Lung (tissue), 12 donors: ENCODE measurements around the gene CCIN. TPM values are rescaled to one million over a fixed set of nuclear protein-coding genes. Genes with fewer than 3 reads are reported as not detected.
A peak's percentile ranks its signal among the peaks of the same experiment; 100 is the strongest.

ENCODE experiments used
- ATAC-seq: fragments of 200-7000 bp; cut with Tn5 transposase; one replicate; pipeline ENCODE4 v1.9.1; 2020; ENCODE audit warnings: moderate number of reproducible peaks; ENCODE audit not compliant: insufficient read depth, low FRiP score
- DNase-seq, 3 donors: peaks; one replicate each; pipeline ENCODE4 v3.0.0-alpha.2; 2013 to 2017
- H3K27ac ChIP-seq, 2 donors: one replicate each; pipeline ENCODE4 v1.5.1; 2013; ENCODE audit warnings: mild to moderate bottlenecking in 2 of 2, moderate library complexity in 2 of 2, control low read depth in 1 of 2, inconsistent platforms in 1 of 2, low read depth in 1 of 2, low read length in 1 of 2
- H3K27me3 ChIP-seq, 3 donors: one replicate each; pipeline ENCODE4 v1.5.1; 2013; ENCODE audit warnings: low read length in 2 of 3; ENCODE audit not compliant: control insufficient read depth in 3 of 3, insufficient read depth in 3 of 3
- H3K36me3 ChIP-seq, 4 donors: one replicate each; pipeline ENCODE4 v1.5.1; 2013; ENCODE audit warnings: low read length in 4 of 4, mild to moderate bottlenecking in 1 of 4, moderate library complexity in 1 of 4; ENCODE audit not compliant: control insufficient read depth in 4 of 4, insufficient read depth in 4 of 4
- H3K4me1 ChIP-seq, 5 donors: one replicate each; pipeline ENCODE4 v1.5.1; 2013; ENCODE audit warnings: low read length in 5 of 5, mild to moderate bottlenecking in 2 of 5, moderate library complexity in 1 of 5; ENCODE audit not compliant: control insufficient read depth in 5 of 5, insufficient read depth in 5 of 5
- H3K4me3 ChIP-seq: one replicate; pipeline ENCODE4 v1.5.1; 2013; ENCODE audit warnings: mild to moderate bottlenecking, control low read depth, moderate library complexity
- H3K9ac ChIP-seq, 2 donors: one replicate each; pipeline ENCODE4 v1.5.1; 2013; ENCODE audit warnings: low read length in 2 of 2, control low read depth in 1 of 2; ENCODE audit not compliant: insufficient read depth in 1 of 2
- H3K9me3 ChIP-seq, 4 donors: one replicate each; pipeline ENCODE4 v1.5.1; 2013; ENCODE audit warnings: low read length in 3 of 4, mild to moderate bottlenecking in 1 of 4, moderate library complexity in 1 of 4; ENCODE audit not compliant: control insufficient read depth in 4 of 4, insufficient read depth in 3 of 4
- CTCF ChIP-seq: IDR thresholded peaks from 2 replicates; pipeline ENCODE4 v1.5.1; 2012; ENCODE audit warnings: mild to moderate bottlenecking; ENCODE audit errors: control extremely low read depth, extremely low read depth
- WGBS, 2 donors: extraction: QIAGEN DNeasy Blood & Tissue Kit; methylation state at CpG; one replicate each; pipeline ENCODE4 v1.1.7; 2013; 5-methylcytosine and 5-hydroxymethylcytosine counted together
- polyA plus RNA-seq, 2 donors: library from polyadenylated mRNA; stranded (reverse); fragments of 200-250 nt; gene quantifications; one replicate each; pipeline ENCODE4 v1.2.1, GENCODE V29; 2013
- total RNA-seq, 2 donors: library from RNA; depleted of rRNA in 1 of 2; stranded (reverse); fragments of >200 nt in 1 of 2; gene quantifications; one replicate each; pipeline ENCODE4 v1.2.1, GENCODE V29; 2014 to 2021
- donor health status: control.
- donor health status: control.
- donor health status: Bipolar disorder and iron deficiency.
- donor health status: healthy.
- donor health status: DM: yes; HTN: yes; CAD: no.

Gene CCIN
- total and polyA plus RNA-seq, 4 donors: 0.12 to 0.89 (median 0.15) TPM; not detected in 1

GRCh38 chr9:36143245-36143641, 25.9 kb upstream of the CCIN start:
- peaks cover 0 to 33% (median 5%) of the 10 kb centered on the region in 5 donors for H3K4me1 ChIP-seq
- 65 to 71% methylated on average over 13 of the region's 13 CpGs for WGBS, 2 donors

GRCh38 chr9:36144309-36145232, 24.6 kb upstream of the CCIN start:
- Histone ChIP-seq H3K27me3 (no peaks in the 10 kb centered on the region), H3K27ac (peak overlapping the region in 1 of 2 donors; percentile 11), H3K9ac (no peak overlapping the region), H3K4me3 (no peak overlapping the region), H3K36me3 (peaks cover 0 to 2% (median 0%) of the 10 kb centered on the region in 4 donors), H3K4me1 (peaks cover 0 to 32% (median 5%) of the 10 kb centered on the region in 5 donors), H3K9me3 (peaks cover 0 to 2% (median 0%) of the 10 kb centered on the region in 4 donors)
- ATAC-seq: no peak
- no peak for TF ChIP-seq CTCF
- 57 to 71% methylated on average over 12 of the region's 12 CpGs for WGBS, 2 donors
- DNase-seq: peak in 2 of 3 donors; percentile 16 to 47

More at GRCh38 chr9:36143245-36143641, 25.9 kb upstream of the CCIN start:
- Histone ChIP-seq H3K27me3 (no peaks in the 10 kb centered on the region), H3K9ac (peak overlapping the region in 1 of 2 donors; percentile 26), H3K9me3 (peaks cover 0 to 2% (median 0%) of the 10 kb centered on the region in 4 donors), H3K4me3 (no peak overlapping the region), H3K36me3 (peaks cover 0 to 2% (median 0%) of the 10 kb centered on the region in 4 donors), H3K27ac (peak overlapping the region in 1 of 2 donors; percentile 88)
- TF ChIP-seq CTCF: no peak
- ATAC-seq (no peak), DNase-seq (no peak)

- Histone ChIP-seq H3K4me1 (peaks cover 0 to 31% (median 5%) of the 10 kb centered on the region in 5 donors), H3K9ac (no peak overlapping the region), H3K4me3 (no peak overlapping the region), H3K27ac (no peak overlapping the region), H3K36me3 (peaks cover 0 to 2% (median 0%) of the 10 kb centered on the region in 4 donors), H3K9me3 (peaks cover 0 to 2% (median 0%) of the 10 kb centered on the region in 4 donors), H3K27me3 (no peaks in the 10 kb centered on the region)
- ATAC-seq (no peak), DNase-seq (no peak)
- 97 to 99% methylated on average over 4 of the region's 4 CpGs for WGBS, 2 donors
- no peak for TF ChIP-seq CTCF
Observed at GRCh38 chr9:36145970-36146369, 23.2 kb upstream of the CCIN start.
